GM19328 (cell line): ENCODE results near the gene ARL10.
A peak's percentile ranks its signal among the peaks of the same experiment; 100 is the strongest.

Experiments used
- ATAC-seq: cut with Tn5 transposase; IDR thresholded peaks from one replicate; pipeline ENCODE4 v1.9.1; 2021; ENCODE audit warnings: mild to moderate bottlenecking, moderate library complexity; ENCODE audit not compliant: unreplicated experiment

ARL10 gene

DNA sequence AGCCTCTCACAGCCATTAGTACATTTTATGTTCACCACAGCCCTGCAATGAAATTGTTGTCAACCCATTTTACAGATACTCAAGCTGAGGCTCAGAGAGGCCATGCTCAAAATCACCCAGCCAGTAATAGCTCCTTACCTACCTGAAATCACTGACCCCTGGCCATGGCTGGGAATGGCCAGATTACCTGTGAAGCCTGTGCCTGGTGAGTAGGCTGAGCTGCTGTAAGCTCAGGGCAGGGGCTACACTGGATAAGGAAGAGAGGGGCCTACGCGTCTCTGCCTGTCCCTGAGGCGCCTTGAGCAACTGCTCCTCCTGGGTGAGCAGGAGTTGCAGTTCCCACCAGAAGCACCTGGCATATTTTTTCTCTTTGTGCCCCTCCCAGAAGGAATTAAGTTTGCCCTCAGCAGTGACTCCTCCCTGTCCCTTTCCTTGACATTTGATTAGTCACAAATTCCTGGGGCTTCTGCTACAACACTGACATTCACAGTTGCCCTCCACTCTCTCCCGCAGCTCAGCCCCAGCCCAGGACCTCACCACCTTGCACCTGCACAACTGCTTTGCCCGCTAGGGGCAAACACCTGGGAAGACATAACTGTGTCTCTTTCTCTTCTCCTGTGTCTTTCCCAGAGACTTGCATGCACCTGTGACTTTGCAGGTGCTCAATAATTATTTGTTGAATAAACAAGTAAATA lies 45.3 kb downstream of the ARL10 start:
- ATAC-seq, result no peak

DNA sequence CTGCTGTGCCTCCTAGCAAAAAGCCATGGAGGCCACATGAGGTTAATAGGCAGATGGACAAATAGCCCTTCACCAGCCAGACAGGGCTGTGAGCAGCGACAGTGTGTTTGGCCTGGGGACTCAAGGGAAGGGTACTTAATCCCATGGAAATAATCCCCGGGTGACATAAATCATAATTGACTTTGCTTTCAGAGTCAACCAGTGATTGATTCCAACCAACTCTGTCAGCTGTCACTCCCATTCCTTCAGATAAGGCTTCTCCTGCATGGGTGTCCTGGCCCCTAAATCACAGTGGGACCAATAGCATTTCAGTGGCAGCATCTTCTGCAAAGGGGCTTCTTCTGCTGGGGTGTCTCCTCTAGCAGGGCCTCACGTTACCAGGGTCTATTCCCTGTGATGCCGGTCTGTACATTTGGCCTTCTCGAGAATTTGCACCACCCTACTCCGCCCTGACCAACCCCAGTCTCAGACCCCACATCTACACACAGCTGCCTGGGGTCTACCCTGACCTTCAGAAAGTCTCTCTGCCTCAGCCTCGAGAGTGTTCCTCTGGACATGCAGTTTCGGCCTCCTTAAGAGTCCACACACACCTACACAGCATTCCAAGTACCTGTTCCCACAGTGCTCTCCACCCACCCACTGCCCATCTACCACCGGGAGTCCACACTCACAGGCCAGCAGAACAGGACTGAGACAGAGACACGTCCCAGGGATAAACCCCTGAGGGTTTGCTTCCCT lies 47.4 kb downstream of the ARL10 start:
- ATAC-seq, result no peak

DNA sequence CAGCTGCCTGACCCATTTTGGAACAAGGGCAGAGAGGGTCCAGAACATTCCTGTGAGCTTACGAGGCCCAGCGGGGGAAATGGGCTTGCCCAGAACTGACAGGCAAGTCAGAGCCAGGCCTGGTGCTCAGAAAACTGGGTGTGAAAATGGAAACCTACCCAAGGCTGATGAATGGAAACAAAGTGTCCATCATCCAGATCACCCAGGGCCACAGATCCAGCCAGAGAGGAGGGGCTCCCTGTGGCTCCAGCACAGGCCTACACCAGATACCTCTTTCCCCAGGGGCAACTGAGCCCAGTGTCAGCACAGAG lies 47.9 kb downstream of the ARL10 start:
- ATAC-seq, result no peak

DNA sequence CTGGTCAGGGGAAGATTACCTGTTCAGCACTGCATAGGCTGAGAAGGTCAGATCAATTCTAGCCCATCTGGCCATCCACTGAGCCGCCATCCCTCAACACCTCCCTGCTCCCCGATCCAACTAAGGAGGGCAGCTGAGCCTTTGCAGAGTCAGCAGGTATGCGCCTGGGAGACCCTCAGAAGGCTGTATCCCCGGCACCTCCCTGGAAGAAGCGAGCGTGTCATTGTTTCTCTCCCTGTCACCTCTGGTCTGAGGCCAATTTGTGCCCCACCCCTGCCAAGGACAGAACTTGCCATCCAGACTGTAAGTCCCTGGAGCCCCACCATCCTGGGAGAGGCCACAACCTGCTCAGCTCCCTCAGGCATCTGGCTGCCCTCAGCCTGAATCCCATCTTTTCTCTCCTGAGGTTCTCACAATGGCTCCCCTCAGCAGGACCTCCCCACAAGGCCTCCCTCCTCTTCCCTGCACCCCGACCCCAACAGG lies 48.5 kb downstream of the ARL10 start:
- no peak for ATAC-seq

DNA sequence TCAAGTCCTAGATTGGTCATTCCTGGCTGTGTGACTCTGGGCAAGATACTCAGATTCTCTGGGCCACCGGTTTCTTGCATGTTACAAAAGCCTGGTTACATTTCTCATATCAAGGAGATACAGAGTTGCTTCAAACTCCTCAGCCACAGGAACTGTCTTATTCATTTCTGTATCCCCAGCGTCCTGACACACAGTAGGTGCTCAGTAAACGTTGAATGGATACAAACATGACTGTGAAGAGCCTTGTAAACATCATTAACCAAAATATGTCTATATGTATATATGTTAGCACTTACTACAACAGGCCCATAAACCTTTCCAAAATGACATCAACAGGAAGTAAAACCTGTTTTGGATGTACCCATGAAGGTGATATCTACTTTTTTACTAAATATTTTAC lies 49.4 kb downstream of the ARL10 start:
- no peak for ATAC-seq

DNA sequence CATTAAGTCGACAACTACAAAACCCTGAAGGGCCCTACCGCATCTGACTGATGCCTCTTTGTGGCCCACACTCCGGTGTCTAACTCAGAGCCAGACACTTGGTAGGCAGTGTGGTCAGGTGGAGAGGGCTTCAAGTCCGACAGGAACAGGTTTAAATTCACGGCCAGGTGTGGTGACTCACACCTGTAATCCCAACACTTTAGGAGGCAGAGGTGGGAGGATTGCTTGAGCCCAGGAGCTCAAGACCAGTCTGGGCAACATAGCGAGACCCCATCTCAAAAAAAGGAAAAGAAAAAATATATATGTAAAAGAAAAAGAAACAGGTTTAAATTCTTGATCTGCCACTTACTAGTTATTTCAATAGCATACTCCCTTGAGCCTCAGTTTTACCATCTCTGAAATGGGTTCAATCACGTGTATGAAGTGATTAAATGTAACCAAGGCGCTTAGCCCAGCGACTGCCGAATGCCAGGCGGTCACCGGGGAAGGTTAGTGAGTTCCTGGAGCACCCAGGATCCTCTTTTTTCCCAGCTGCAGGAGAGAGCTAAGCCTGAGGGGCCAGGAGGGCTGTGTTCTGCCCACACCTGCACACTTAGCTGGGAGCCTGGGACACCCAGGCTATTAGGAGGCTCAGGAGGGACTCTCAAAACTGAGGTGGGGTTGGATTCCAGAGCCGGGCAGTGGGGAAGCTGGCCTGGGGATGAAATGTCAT lies 50.1 kb downstream of the ARL10 start:
- no peak for ATAC-seq

DNA sequence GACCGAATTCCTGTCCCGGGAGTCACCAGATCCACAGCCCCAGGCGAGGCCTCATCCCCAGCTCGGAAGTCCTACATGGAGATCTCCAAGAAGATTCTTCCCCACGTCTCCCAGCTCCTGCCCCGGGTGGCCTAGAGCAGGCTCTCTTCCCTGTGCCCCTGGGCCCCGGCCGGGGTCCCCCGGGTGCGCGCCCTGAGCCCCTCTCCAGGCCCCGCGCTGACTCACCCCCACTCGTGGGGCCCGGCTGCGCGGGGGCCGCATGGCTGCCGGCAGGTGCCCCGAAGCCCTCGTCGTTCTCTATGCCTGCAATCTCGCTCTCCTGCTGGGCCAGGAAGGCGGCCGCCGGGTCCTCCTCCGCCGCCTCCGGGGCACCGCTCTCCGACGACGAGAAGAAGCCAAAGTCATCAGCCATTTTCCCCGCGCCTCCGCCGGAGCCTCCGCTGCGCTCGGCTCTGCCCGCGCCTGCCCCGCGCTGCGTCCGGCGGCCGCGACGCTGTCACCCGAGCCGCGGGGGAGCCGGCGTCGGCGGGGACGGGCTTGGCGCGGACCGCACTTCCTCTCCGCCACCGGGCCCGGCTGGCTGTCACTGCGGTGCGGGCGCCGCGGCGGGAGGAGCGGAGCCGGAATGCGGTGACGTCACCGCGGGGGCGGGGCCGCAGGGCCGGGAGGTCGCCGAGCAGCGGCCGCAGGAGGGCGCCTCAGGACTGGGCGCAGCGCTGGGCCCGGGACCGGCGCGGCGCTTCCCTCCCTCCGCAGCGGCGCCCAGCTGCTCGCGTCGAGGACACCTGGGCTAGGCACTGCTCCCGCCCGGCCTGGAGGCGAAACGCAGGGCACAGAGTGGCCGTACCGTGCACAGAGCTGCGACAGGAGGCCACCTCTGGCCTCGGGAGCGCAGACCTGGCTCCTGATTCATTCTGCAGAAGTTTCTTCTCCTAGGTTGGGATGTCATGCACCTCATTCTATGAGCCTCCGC lies 51.0 kb downstream of the ARL10 start, which contains the start of gene CLTB:
Gene CLTB (minus strand): TSS at position 588 of the 973 bp plus-strand sequence. CDS start 176 bp downstream, at position 412.
- ATAC-seq, result peak; percentile 94

DNA sequence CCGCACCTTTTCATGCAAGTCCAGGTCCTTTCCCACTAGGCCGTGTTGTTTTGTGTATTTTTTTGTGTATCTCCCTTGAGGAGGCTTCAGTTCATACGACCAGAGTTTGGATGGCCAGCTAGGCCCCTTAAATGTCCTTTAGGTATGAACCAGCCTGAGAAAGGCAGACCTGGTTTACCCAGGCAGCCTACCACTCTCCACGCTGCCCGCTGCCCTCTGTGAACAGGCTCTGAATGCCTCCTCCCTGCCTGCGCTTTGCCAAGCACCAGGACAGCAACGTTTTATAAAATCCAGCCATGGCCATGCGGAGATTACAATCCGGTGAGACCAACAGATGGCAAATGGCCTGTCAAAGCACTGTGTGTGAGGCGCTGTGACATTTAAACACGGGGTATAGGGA lies 51.7 kb downstream of the ARL10 start:
- ATAC-seq, result no peak

DNA sequence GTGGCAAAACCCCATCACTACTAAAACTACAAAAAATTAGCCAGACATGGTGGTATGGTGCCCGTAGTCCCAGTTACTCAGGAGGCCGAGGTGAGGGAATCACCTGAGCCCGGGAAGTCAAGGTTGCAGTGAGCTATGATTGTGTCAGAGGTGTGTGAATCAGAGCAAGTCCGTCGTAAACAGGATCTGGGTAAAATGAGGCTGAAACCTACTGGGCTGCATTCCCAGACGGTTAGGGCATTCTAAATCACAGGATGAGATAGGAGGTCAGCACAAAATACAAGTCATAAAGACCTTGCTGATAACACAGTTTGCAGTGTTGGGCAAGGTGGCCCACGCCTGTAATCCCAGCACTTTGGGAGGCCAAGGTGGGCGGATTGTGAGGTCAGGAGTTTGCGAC lies 53.0 kb downstream of the ARL10 start:
- no peak for ATAC-seq

DNA sequence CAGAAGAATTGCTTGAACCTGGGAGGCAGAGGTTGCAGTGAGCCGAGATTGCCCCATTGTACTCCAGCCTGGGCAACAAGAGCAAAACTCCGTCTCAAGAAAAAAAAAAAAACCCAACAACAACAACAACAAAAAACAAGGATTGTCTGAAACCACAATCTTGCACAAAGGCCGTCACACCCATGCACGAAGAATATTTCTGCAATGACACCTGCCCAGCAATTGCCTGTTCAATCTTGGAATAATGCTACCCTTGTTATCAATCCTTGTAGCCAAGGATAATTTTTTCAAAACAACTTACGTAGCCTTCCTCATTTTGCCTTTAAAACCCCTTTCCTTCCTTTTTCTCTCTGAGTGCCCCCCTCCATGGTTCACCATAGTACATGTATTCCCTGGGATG lies 54.8 kb downstream of the ARL10 start:
- no peak for ATAC-seq

DNA sequence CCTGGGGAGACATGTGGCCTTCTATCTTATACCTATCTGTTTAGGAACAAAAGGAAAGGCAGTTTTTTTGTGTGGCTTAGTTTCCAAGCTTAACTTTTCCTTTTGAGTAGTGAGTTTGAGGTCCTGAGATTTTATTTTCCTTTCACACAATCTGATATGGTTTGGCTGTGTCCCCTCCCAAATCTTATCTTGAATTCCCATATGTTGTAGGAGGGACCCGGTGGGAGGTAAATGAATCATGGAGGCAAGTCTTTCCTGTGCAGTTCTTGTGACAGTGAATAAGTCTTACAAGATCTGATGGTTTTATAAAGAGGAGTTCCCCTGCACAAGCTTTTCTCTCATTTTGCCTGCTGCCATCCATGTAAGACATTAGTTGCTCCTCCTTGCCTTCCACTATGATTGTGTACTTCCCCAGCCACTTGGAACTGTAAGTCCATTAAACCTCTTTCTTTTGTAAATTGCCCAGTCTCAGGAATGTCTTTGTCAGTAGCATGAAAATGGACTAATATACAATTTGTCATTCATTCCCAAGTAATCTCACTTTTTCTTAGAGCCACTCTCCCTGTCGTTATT lies 55.8 kb downstream of the ARL10 start:
- ATAC-seq, result no peak

DNA sequence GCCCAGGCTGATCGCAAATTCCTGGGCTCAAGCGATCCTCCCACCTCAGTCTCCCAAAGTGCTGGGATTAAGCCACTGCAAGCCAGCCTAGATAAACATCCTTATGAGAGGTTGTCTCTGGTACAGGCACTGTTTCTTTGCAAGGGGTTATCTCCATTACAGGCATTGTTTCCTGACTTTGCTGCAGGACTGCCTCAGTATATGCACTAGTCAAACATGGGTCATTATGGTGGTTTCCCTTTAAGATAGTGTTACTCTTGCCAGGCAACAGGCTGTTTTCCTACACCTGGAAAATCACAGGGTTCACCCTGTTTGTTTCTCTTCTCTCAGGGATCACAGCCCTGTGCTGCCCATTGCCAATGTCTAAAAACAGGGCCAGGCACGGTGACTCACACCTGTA lies 58.9 kb downstream of the ARL10 start:
- ATAC-seq, result no peak

DNA sequence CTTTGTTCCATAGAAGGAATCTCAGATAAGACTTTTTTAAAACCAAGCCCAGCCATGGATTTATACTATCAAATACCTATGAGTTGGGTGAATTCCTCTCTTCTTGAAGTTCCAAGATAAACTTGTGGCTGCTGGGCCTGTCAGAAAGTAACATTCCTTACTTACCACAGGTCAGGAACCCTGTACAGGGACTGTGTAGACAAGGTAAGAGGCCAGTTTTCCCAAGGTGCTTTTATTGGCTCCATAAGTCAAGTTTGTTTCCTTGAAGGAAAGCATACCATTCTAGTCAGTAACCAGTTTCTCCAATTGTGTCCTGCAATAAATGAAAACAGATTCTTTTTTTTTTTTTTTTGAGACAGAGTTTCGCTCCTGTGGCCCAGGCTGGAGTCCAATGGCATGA lies 59.9 kb downstream of the ARL10 start:
- no peak for ATAC-seq

DNA sequence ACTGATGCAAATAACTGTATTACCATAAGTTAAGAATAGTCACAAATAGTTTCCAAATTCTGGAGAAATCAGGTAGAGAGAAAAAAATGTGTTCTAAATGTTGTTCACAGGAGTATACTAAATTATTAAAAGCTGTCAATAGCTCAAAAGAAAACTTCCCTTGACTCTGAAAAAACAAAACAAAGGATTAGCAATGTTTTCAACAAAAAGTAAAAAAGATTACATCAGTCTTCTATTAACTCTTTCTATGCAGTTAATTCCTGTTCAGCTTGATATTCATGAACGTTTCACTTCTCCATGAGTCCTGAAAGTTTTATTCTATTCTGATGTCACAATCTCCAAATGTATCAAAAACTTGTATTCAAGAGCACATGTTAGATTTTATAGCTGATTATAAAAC lies 60.5 kb downstream of the ARL10 start:
- no peak for ATAC-seq

DNA sequence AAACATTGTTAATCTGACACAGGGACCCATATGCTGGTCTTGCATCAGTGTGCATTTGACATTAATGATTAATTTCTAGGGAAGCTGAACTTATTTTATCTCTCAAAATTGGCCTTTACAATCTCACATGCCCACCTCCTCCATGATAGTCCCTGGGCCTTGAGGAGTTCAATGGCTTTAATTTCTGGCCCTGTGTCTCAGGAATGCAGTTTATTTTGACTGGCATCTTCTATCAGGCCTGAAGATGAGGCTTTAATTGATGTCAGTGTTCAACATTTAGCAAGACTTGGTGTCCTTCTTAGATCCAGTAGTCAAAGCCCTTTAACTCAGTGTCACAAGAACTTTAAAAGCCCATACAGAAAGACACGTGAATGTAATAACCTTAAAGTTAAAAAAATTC lies 61.6 kb downstream of the ARL10 start:
- ATAC-seq, result no peak

DNA sequence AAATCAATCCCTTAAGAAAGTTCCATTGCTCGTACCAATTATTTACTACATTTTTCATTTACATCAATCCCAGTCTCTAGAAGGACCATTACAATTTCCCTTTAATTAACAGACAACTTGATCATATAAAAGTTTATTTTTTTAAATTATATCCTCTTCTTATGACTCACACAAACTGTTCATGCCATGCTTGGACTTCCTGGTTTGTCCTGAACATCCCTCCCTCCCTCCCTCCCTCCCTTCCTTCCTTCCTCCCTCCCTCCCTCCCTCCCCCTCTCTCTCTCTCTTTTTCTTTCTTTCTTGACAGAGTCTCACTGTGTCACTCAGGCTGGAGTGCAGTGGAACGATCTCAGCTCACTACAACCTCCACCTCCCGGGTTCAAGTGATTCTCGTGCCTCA lies 62.7 kb downstream of the ARL10 start:
- ATAC-seq, result no peak

DNA sequence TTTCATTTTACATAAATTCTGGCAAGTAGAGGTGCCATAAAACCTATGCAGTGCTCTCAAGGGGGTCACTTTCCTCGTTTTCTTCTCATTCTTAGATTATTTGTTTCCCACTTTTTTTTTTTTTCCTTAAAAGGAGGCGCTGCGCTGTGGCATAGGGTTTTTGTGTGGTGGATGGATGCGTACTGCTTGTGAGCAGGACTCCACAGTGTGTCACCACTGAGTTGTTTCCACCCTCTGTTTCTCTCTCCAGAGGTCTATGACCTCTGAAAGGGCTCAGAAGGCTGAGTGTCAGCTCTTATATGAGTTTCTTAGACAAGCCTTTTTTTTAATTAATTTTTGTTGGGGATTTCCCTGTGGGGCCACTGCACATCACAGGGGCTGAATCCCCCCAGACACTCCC lies 64.7 kb downstream of the ARL10 start:
- no peak for ATAC-seq
